Activated naive CD4-positive, alpha-beta T cell treated with Interleukin-2 at 50 U/mL for 16 hours (primary cell): Measurements from ENCODE around the gene MAD1L1.

ENCODE experiments used
- DNase-seq: peaks from one replicate; pipeline ENCODE4 v3.0.0-alpha.2; 2020

MAD1L1 gene

DNA sequence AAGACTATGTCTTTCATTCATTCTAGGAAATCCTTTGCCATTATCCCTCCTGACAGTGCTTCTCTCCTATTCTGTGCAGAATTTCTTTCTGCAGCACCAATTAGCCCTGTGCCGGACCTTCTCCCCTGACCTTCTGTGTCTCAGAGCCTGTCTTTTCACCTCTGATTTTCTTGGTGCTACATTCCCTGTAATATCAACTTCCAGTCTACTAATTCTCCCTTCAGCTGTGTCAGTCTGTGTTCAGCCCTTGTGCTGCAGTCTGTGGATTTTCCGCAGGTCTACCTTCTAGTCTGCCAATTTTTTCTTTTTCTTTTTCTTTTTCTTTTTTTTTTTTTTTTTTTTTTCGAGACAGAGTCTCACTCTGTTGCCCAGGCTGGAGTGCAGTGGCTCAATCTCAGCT lies 446.9 kb downstream of the MAD1L1 start:
- DNase-seq: no peak

DNA sequence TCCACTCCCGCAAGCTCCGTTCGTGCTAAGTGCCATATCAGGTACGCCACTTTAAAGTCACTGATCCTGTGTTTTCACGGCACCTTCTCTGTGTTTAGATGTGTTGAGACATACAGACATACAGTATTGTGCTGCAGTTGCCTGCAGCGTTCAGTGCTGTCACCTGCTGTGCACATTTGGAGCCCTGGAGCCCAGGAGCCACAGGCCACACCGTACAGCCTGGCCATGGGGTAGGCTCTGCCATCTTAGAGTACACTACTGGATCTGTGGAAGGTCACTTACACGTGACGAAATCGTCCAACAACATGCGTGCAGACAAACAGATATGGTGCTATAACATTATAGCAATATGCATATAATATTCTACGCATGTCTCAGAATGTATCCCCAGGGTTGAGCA lies 451.4 kb downstream of the MAD1L1 start:
- no peak for DNase-seq

DNA sequence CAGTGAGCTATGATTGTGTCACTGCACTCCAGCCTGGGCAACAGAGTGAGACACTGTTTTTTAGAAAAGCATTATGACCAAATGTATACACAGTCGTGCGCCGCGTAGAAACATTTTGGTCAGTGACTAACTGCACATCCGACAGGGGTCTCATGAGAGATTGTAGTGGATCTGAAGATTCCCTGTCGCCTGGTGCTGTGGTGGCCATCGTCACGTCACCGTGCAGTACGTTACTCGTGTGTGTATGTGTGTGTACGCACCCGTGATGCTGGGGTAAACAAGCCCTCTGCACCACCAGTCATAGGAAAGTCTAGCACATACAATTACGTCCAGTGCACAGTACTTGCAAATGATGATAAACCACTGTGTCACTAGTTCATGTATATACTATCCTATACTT lies 453.3 kb downstream of the MAD1L1 start:
- no peak for DNase-seq

DNA sequence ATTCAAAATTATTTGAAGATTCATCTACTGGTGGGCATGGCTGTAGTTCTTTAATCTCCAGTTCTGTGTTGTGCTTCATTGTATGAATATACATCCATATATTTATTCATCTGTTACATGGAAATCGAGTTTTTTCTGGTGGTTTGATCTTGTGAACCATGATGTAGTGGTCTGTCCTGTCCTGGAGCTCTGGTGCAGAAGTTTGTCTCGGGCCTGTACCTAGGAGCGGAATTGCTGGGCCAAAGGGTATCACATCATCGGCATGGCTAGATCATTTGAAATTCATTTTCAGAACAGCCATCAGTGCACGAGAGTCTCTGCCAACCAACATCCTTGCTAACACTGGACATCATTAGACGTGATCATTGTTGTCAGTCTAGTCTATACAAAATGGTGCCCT lies 455.6 kb downstream of the MAD1L1 start:
- no peak for DNase-seq

DNA sequence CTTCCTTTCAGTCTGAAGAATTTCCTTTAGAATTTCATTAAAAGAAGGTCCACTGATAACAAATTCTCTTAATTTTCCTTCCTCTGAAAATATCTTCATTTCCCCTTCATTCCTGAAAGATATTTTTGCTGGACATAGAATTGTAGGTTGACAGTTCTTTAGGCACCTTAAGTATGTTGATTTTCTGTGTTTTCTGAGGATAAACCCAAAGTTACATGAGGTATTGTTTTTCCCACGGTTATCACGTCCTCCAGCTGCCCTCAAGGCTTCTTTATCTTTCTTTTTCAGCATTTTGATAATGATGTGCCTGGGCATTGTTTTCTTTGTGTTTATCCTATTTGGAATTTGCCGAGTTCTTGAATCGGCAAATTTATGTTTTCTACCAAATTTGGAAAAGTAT lies 457.4 kb downstream of the MAD1L1 start:
- DNase-seq: no peak

DNA sequence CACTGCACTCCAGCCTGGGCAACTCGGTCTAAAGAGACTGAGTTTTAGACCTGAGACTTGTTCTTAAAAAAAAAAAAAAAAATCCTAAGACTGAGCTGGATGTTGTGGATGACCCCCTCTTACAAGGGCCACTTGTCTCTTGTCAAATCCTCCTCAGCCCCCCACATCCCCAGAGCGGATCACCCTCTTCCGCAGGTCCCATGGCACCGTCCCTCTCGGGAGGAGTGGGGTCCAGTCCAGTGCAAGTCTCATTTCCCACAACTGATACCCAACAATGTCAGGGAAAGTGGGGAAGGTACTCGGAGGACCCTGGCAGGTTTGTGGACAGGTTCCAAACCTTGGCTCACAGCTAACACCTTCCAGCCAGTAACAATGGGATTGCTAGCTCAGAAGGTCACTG lies 462.4 kb downstream of the MAD1L1 start:
- DNase-seq: no peak

DNA sequence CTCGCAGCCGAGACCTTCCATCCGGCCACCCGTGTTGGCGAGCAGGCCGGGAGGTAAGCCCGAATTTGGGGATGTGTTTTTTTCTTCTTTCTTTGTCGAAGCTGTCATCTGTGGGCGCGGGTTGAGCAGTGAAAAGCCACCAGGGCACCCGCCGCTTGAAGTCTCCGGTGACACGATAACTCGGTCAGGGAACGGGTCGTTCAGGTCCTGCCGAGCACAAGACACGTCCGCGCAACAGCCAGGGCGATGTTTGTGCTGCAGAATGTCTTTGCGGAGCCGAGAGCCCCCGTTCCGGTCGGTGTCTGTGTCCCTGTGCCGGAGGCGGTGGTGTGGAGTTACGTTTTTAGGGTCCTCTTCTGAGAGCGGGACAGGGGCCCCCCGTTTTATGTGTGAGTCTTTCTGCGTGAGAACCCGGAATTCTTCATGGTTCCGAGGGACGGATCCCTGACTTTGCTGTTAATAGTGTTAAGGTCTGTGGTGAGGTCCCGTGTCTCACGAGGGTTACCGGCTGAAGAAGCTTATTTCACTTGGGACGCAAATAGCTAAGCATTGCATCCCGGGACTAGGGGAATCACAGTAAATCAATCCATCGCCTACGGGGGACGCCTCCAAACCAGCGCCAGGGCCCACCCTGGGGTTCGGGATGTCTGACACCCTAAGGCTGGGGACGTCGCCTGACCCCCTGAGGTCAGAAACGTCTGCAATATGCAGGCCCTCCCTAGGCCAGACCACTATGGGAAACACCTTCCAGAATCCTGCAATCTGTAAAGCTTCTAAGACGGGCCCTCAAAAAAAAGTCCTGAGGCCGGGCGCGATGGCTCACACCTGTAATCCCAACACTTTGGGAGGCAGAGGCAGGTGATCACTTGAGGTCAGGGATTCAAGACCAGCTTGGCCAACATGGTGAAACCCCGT lies 463.2 kb downstream of the MAD1L1 start:
- DNase-seq: no peak

DNA sequence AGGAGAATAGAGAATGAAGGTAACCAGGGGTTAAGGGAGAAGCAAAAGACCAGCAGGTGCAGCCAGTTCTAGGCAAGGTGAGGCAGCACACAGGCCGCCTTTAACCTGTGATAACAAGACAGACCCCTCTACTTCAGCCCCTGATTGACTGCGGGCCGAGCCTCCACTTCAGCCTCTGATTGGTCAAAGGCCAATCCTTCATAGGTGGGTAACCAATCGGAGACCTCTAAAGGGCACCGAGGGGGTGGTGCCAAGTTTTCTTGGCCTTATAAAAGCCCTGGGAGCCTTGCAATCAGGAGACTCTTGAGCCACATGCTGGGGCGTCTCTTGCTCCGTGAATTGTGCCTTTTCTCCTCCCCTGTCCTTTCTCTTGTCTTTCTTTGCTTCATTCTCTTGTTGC lies 463.9 kb downstream of the MAD1L1 start:
- DNase-seq: no peak

DNA sequence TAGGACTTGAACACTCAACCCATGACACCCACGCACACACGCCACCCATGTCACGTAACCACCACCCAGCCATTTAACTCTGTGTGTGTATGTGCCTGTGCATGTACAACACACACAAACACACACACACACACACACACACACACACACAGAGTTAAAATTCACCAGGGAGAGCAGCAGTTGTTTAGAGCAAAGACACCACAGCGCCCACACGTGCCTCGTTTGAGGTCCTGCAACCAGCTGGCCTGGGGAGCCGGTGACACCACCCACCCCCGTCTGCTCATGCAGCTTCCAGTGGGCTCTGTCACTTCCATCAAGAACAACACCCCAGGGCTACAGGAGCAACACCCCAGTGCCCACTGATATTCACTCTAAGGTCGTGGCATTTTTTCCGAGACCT lies 465.2 kb downstream of the MAD1L1 start:
- no peak for DNase-seq
